Kasumi-1 (cell line): ENCODE data around the gene MED9.

Experiments
- DNase-seq, 2 experiments: peaks; one replicate each; lab custom pipeline; 2025; lab: John Stamatoyannopoulos, UW

MED9 gene

GRCh38 chr17:17516941-17517720 is 40.3 kb downstream of the MED9 start:
- no peak for DNase-seq

- no peak for DNase-seq
Measured at GRCh38 chr17:17518014-17518413, 41.2 kb downstream of the MED9 start.

DNA sequence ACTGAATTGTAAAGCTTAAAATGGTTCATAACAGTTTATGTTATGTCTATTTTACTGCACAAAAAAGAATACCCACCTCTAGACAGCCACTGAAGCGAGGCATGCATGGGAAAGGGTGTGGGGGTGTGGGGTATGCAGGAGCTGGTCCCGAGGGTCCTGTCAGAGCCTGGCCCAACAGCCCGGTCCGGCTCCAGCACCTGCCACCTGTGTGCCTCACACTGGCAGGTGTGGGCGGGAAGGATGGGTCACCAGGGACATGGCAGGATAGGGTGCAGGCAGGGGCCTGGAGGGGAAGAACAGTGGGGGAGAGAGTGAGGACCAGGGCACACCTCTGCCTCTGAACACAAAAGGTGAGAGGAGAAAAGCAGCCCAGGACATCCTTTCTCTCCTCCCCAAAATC is 42.2 kb downstream of the MED9 start:
- DNase-seq: no peak

DNA sequence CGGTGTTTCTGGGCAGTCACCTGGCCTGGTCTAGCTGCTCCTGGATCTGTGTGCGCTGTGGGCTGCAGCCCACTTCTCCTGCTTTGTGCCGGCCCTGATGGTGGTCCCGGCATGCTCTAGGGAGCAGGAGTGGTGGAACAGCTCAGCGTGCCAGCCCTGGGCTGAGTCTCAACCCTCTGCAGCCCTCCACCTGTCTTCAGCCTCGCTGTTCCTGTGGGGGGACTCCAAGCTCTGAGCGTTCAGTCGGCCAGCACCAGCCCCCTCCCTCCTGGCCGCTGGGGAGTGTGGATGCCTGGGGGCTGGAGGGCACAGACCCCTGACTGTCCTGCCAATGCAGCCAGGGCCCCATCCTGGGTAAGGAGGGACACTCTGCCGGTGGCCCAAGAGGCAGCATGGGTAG is 43.1 kb downstream of the MED9 start:
- DNase-seq: no peak

- no peak for DNase-seq
Measured at GRCh38 chr17:17520599-17521232, 43.9 kb downstream of the MED9 start.

DNA sequence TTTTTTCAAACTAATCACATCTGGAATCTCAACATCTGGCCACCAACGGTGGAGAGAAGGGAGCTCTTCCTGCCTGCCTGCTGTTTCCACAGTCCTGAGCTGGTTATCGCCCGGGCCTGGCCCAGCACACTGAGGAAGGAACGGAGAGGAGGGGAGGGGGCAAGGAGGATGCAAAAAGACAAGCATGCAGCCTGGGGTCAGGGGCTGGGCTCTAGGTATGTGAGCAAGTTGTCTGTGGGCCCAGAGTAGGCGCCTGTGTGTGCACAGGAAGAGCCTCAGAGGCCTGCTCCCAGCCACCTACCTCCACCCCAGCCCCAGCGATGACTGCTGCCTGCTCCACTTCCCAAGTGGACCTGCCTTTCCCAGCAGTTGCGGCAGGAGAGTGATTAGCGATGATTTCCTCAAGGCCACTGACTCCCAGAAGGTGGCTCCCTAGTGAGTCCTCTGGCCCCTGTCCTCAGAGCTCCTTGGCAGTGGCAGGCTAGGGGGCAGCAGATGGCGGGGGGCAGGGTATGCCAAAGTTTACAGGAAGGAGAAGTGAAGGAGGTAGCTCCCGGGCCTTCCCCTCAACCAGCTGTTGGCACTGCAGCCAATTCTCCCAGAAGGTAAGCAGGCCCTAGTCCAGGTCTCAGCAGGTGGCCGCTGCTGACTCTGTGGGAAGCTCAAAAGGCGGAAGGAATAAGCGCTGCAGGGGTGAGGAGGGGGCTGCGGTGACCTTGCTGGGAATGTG is 46.4 kb downstream of the MED9 start:
- DNase-seq: no peak

- no peak for DNase-seq
Measured at GRCh38 chr17:17523731-17524490, 47.1 kb downstream of the MED9 start.

GRCh38 chr17:17525311-17525710 is 48.5 kb downstream of the MED9 start:
- no peak for DNase-seq

GRCh38 chr17:17525956-17526355 is 49.2 kb downstream of the MED9 start:
- no peak for DNase-seq

DNA sequence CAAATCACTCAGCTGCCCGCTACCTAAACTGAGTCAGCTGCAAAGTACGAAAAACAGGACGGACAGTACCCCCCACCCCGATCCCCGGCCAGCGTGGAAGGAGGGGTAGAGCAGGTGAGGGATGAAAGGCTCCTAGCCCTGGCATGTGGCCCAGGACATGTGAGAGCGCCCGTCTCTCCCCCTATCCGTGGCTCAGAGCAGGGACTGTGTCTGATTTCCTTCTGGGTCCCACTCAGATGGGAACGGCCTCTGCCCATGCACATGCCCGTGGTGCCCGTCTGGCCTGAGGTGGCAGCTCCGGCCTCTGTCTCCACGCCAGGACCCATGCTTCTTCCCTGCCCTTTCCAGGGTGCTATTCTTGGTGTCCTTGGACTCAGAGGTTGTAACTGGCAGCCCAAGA is 49.6 kb downstream of the MED9 start:
- DNase-seq: no peak

DNA sequence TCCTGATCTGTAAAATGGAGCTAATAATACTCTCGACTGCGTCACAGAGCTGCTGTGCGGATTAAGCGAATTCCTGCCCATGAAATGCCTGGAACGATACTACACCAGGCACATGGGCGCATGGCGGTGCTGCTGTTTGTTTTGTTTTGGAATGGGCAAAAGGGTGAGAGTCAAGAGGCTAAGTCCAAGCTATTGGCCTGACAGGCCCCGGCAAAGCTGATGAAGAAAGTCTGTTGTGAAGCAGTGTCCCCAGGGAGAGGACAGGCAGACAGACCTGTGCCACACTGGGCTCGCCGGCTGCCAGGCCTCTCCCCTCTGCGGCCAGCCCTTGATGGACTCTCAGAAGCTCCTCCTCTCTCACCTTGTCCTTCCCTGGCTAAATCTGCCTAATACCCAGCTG is 50.7 kb downstream of the MED9 start:
- no peak for DNase-seq

GRCh38 chr17:17527956-17528500 is 51.2 kb downstream of the MED9 start:
- DNase-seq: no peak

DNA sequence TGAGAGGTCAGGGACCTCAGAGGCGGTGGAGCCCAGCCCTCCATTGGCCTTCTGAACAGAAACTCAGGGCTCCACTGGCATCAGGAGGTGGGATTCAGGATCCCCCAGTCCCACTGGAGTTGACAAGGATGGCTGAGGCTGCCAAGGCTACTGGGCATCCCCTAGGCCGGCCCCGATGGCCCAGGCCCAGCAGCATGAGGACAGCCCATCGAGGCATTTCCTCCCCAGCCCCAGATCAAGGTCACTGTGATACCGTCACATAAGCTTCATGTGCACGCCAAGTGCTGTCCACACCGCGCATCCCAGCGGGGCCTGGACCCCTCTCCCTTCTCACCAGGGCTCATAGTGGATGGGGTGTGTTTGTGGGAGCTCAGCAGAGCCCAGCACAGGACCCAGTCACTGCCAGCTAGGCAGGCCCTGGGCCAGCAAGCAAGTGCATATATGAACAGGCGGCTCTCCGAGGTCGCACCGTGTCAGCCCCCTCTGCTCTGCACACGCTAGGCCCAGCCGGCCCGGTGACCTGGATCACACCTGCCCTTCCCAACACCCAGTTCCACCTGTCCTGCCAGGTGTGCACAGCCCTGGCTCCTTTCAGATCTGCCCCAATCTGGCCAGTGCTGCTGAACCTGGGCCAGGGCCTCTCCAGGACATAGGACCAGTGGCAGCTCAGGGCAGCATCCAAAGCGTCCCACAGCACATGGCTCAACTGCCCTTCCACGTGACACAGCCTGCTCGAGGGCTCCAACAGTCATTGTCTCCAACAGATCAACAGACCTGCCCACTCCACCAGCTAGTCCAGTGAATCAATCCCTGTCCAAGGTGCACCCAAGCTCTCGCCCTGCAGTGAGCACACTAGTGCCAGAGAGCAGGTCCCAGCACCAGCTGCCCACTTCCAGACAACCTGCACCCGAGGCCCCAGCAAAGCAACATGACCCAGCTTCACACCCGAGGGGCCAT is 52.2 kb downstream of the MED9 start:
- DNase-seq: no peak

GRCh38 chr17:17531156-17531555 is 54.4 kb downstream of the MED9 start:
- no peak for DNase-seq

GRCh38 chr17:17532991-17533390 is 56.2 kb downstream of the MED9 start:
- DNase-seq: no peak

DNA sequence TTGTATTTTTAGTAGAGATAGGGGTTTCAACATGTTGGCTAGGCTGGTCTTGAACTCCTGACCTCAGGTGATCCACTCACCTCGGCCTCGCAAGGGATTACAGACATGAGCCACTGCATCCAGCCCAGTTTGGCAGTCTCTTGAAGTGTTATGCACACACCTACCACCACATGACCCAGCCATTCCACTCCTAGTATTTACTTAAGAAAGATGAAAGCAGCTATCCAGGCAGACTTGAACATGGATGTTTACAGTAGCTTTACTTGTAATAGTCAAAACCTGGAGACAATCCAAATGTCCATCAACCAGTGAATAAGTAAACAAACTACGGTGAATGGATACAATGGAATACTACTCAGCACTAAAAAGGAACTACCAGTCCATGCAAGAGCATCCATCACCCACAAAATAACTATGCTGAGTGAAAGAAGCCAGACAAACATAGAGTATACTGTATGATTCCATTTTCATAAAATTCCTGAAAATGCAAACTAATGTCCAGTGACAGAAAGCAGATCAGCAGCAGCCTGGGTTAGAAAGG is 57.2 kb downstream of the MED9 start:
- no peak for DNase-seq

- DNase-seq: no peak
Measured at GRCh38 chr17:17535957-17536356, 59.2 kb downstream of the MED9 start.

GRCh38 chr17:17536702-17537101 is 59.9 kb downstream of the MED9 start:
- no peak for DNase-seq

DNA sequence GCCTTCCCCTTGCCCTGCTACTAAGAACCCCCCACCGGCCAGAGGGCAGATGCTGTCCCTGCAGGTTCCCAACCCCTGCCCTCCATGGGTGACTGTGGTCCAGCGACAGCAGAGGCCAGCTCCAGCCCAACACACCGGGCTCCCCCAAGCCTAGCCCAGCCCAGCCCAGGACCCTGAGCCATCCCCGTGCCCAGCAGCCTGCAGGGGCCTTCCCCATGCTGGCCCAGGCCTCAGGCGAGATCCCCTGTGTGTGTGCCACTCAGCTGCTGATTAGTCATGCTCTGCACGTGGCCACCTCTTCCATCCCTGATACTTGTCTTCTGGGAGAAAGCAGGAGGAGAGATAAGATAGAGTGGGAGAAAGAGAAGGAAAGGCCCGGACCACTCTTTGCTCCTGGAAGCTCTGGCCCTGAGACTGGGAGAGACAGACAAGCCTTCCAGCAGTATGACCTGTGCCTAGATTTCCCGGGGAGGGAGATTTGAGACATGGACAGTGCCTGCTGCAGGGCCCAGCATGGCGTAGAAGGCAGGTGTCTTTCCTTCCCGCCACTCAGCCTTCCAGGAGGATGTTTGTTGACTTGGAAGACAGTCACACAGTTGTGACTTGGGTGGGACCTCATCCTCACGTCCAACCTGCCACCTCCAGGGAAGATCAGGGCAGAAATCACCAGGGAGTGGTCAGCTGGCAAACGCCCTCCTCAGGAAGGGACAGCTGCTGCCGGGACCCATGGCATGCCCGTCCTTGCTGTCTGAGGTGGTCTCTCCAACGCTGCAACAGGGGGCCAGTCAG is 60.7 kb downstream of the MED9 start:
- DNase-seq: no peak
